GM18868 (cell line): Measurements from ENCODE around the gene ZNF500.
"Not testable (repeated sequence)": the region's sequence is repeated elsewhere in the genome, so short reads cannot be mapped to it uniquely, and the experiment has no call there.

ENCODE experiments used
- ATAC-seq: cut with Tn5 transposase; IDR thresholded peaks from one replicate; pipeline ENCODE4 v1.9.1; 2021; ENCODE audit warnings: mild to moderate bottlenecking, moderate library complexity; ENCODE audit not compliant: unreplicated experiment

Gene ZNF500

GRCh38 chr16:4796982-4797804 lies 30.2 kb upstream of the ZNF500 start:
- no peak for ATAC-seq

GRCh38 chr16:4795828-4796572 lies 29.0 kb upstream of the ZNF500 start:
- ATAC-seq, result no peak

- ATAC-seq, result no peak
Measured at GRCh38 chr16:4795181-4795827, 28.3 kb upstream of the ZNF500 start, which contains the start of gene SMIM22. Gene SMIM22 (plus strand): TSS chr16:4795369. CDS start chr16:4795735, 366 bp downstream.

- ATAC-seq, result no peak
Measured at GRCh38 chr16:4792951-4793513, 26.1 kb upstream of the ZNF500 start.

- ATAC-seq, result no peak
Measured at GRCh38 chr16:4790871-4791270, 23.9 kb upstream of the ZNF500 start.

GRCh38 chr16:4790261-4790660 lies 23.3 kb upstream of the ZNF500 start:
- no peak for ATAC-seq

- no peak for ATAC-seq
Measured at GRCh38 chr16:4788910-4789309, 21.9 kb upstream of the ZNF500 start.

- no peak for ATAC-seq
Measured at GRCh38 chr16:4788489-4788889, 21.5 kb upstream of the ZNF500 start.

GRCh38 chr16:4787627-4788482 lies 20.9 kb upstream of the ZNF500 start, which contains the start of gene SEPTIN12:
Gene SEPTIN12 (minus strand): TSS chr16:4788345. CDS start chr16:4787645, 700 bp downstream.
- ATAC-seq, result no peak

- ATAC-seq, result no peak
Measured at GRCh38 chr16:4787068-4787467, 20.1 kb upstream of the ZNF500 start.

- no peak for ATAC-seq
Measured at GRCh38 chr16:4785758-4786433, 18.9 kb upstream of the ZNF500 start.

- not testable (repeated sequence) for ATAC-seq
Measured at GRCh38 chr16:4784444-4784987, 17.6 kb upstream of the ZNF500 start.

GRCh38 chr16:4783951-4784336 lies 17.0 kb upstream of the ZNF500 start:
- no peak for ATAC-seq

GRCh38 chr16:4783251-4783950 lies 16.4 kb upstream of the ZNF500 start:
- no peak for ATAC-seq

GRCh38 chr16:4780235-4780634 lies 13.3 kb upstream of the ZNF500 start:
- ATAC-seq, result no peak

- ATAC-seq, result no peak
Measured at GRCh38 chr16:4778050-4778392, 11.1 kb upstream of the ZNF500 start.

GRCh38 chr16:4777339-4778049 lies 10.5 kb upstream of the ZNF500 start:
- ATAC-seq, result no peak

- ATAC-seq, result no peak
Measured at GRCh38 chr16:4776141-4776705, 9.3 kb upstream of the ZNF500 start.
